Fibroblast of pulmonary artery (primary cell): Measurements from ENCODE around the gene ERCC6L.
"Not testable (repeated sequence)": the region's sequence is repeated elsewhere in the genome, so short reads cannot be mapped to it uniquely, and the experiment has no call there.

Source experiments
- DNase-seq: peaks from one replicate; pipeline ENCODE4 v3.0.0-alpha.2; 2010; ENCODE audit warnings: low read depth
- H3K4me3 ChIP-seq: replicated peaks from 2 replicates; pipeline ENCODE4 v1.5.1; 2011; ENCODE audit warnings: low read depth, mild to moderate bottlenecking, control low read depth, low read length, moderate library complexity
- CTCF ChIP-seq: IDR thresholded peaks from 2 replicates; pipeline ENCODE4 v1.5.1; 2011; ENCODE audit warnings: mild to moderate bottlenecking, control low read depth, low read length, inconsistent platforms; ENCODE audit errors: missing control alignments

The ERCC6L gene

GRCh38 chrX:72180539-72180938 is 58.3 kb downstream of the ERCC6L start:
- no peak for DNase-seq
- TF ChIP-seq CTCF = no peak

GRCh38 chrX:72176981-72177380 is 61.8 kb downstream of the ERCC6L start:
- H3K4me3 ChIP-seq = no peak overlapping the region
- TF ChIP-seq CTCF = no peak
- DNase-seq = no peak

More at GRCh38 chrX:72180539-72180938, 58.3 kb downstream of the ERCC6L start:
- peak overlapping the region; percentile 88 for H3K4me3 ChIP-seq

- DNase-seq, H3K4me3 ChIP-seq: not testable (repeated sequence)
Measured at GRCh38 chrX:72176289-72176688, 62.5 kb downstream of the ERCC6L start.

GRCh38 chrX:72169008-72169728 is 69.7 kb downstream of the ERCC6L start:
- no peak for DNase-seq
- no peak for TF ChIP-seq CTCF
- no peak overlapping the region for H3K4me3 ChIP-seq

- no peak for DNase-seq
- TF ChIP-seq CTCF = no peak
- no peak overlapping the region for H3K4me3 ChIP-seq
Measured at GRCh38 chrX:72165551-72165950, 73.3 kb downstream of the ERCC6L start.

- DNase-seq = no peak
- TF ChIP-seq CTCF = no peak
- no peak overlapping the region for H3K4me3 ChIP-seq
Measured at GRCh38 chrX:72159769-72160168, 79.1 kb downstream of the ERCC6L start.

GRCh38 chrX:72158773-72159172 is 80.1 kb downstream of the ERCC6L start:
- no peak overlapping the region for H3K4me3 ChIP-seq
- no peak for DNase-seq
- no peak for TF ChIP-seq CTCF
